Cardiac septum (tissue), 1 donor: ENCODE data around the gene PATZ1. TPM values are rescaled to one million over a fixed set of nuclear protein-coding genes. Genes with fewer than 3 reads are reported as not detected.
"Not testable (repeated sequence)": the region's sequence is repeated elsewhere in the genome, so short reads cannot be mapped to it uniquely, and the experiment has no call there.

Experiments used
- DNase-seq: peaks from one replicate; pipeline ENCODE4 v3.0.0-alpha.2; 2020; ENCODE audit warnings: low spot score
- intact Hi-C: fragments of 100-400 bp; cut with DNase I; formaldehyde crosslinking; loops from one replicate; pipeline ENCODE4 v1.14.0; 2022
- total RNA-seq: library from RNA; stranded (reverse); fragmentation: NEBNext Ultra II Directional; extraction: Animal tissue kit (Norgen Biotek cat#: 25700); gene quantifications from one replicate; pipeline ENCODE4 v1.2.1, GENCODE V29; 2021
- donor health status: DM: no; HTN: no; CAD: no.

PATZ1 gene
- total RNA-seq, 1 donor from 2014 or later, result 11.9 TPM

DNA sequence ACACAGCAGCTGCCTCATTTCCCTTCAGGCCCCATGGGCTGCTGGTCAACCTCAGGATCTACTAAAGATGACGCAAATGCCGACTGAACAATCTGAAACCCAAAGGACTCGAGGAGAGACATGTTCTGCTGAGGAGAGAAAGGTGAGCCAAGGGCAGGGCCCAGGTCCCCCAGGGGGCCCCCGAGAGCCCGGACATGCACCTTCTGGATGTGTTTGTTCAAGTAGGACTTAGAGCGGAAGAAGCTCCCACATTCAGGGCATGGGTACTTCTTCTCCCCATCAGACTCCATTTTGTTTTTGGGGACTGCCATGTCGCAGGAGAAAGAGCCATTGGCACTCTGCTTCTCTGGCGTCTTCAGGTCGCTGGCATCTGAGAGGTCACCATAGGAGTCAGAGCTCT is 19.3 kb downstream of the PATZ1 start:
- intact Hi-C loops, result no loop called here
- no peak for DNase-seq

DNA sequence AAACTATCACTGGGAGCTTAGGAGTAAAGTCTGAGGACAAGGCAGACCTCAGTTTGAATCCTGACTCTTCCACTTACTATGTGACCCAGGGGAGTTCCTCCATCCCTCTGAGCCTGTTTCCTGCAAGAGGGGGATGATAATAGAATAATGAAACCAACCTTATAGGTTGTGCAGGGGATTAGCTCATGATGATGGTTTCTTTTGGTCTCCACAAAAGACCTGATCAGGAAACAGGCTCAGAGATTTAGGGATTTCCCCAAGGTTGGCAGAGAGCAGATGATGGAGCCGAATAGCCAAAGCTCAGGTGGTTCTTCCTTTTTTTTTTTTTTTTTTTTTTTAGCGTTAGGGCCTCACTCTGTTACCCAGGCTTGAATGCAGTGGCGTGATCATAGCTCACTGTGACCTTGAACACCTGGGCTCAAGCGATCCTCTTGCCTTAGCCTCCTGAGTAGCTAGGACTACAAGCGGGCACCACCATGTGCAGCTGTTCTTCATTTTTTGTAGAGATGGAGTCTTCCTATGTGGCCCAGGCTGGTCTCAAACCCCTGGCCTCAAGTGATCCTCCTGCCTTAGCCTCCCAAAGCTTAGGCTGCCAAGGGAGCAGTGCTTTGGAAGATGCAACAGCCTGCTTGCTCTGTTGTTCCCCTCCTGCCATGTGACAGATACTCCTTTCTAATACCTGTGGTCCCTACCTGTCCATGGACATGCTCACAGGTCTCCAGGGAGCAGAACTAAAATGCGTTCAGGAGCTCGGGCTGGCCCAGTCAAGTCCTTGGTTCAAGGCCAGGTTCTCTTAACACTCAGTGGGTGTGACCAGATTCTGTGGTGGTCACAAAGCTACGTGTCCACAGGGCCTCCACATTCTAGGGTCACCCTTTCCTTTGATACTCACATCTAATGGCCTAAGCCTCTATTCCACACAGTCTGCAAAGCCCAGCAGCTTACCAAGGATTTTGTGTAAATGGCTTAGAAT is 22.3 kb downstream of the PATZ1 start:
- DNase-seq, result no peak
- intact Hi-C loops, result no loop called here

GRCh38 chr22:31321421-31321820 is 24.7 kb downstream of the PATZ1 start:
- no peak for DNase-seq
- intact Hi-C loops, result no loop called here

DNA sequence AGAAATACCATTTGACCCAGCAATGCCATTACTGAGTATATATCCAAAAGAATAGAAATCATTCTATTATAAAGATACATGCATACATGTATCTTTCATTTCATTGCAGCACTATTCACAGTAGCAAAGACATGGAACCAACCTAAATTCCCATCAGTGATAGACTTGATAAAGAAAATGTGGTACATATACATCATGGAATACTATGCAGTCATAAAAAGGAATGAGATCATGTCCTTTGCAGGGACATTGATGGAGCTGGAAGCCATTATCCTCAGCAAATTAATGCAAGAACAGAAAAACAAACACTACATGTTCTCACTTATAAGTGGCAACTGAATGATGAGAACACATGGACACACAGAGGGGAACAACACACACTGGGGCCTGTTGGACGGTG is 31.9 kb downstream of the PATZ1 start:
- intact Hi-C loops, DNase-seq: not testable (repeated sequence)

- intact Hi-C loops, result no loop called here
- peak; percentile 85 for DNase-seq
These were observed 32.6 kb downstream of the PATZ1 start for GRCh38 chr22:31313366-31314147.

DNA sequence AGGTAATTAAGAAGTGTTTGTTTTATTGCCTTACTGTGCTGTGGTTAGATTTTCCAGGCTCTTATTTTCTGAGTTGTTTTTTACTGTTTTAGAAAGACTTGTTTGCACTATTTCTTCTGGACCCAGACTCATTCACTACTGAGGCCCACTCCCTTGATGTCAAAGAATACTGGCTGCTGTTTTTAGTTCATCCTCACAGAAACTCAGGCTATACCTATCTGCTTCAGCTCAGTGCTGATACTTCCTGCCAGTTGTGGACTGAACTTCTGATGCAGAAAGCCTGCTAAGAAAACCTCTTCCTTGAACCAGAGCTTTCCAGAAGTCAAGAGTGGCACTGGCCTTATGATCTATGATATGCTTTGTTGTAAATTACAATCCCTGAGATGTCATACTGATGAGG is 38.0 kb downstream of the PATZ1 start:
- DNase-seq, result no peak
- intact Hi-C loops, result no loop called here

DNA sequence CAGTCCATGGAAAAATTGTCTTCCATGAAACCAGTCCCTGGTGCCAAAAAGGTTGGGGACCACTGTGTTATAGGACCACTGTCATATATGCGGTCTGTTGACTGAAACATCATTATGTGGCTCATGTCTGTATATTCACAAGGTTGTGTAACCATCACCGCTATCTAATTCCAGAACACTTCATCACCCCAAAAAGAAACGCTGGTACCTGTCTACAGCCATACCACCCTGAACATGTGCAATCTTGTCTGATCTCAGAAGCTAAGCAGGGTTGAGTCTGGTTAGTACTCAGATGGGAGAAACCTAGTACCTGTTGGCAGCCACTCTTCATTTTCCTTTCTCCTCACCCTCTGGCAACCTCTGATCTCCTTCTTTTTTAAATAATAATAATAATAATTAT is 41.0 kb downstream of the PATZ1 start:
- DNase-seq, result no peak
- intact Hi-C loops, result no loop called here

GRCh38 chr22:31302537-31302936 is 43.6 kb downstream of the PATZ1 start:
- intact Hi-C loops, result no loop called here
- DNase-seq, result no peak

GRCh38 chr22:31302006-31302405 is 44.1 kb downstream of the PATZ1 start:
- no peak for DNase-seq
- intact Hi-C loops, result no loop called here

GRCh38 chr22:31300896-31301295 is 45.2 kb downstream of the PATZ1 start:
- intact Hi-C loops, result no loop called here
- DNase-seq, result no peak

GRCh38 chr22:31295831-31296657 is 50.1 kb downstream of the PATZ1 start:
- no peak for DNase-seq
- intact Hi-C loops, result no loop called here

DNA sequence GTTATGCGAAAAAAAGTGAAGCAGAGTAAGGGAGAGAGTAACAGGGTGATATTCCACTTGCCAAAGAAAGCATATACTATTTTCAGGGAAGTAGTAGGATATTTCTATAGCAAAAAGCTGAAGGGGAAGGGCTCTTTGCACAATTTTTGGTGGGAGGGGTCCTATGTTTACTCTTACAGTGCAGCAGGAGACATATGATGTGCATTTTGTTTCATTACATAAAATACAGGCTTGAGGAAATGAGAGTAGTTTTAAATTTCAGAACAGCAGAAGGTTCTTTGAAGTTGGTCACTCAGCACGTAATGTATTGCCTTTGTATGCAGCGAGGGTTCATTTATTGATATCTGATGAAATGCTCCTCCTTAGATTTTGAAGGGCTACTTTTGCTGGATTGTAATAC is 50.8 kb downstream of the PATZ1 start:
- intact Hi-C loops, result no loop called here
- DNase-seq, result no peak

GRCh38 chr22:31292236-31292989 is 53.7 kb downstream of the PATZ1 start, which contains the start of gene PIK3IP1:
PIK3IP1 (minus strand) TSS chr22:31292488; CDS start chr22:31292344, 144 bp downstream.
- intact Hi-C loops, result no loop called here
- peak; percentile 93 for DNase-seq

DNA sequence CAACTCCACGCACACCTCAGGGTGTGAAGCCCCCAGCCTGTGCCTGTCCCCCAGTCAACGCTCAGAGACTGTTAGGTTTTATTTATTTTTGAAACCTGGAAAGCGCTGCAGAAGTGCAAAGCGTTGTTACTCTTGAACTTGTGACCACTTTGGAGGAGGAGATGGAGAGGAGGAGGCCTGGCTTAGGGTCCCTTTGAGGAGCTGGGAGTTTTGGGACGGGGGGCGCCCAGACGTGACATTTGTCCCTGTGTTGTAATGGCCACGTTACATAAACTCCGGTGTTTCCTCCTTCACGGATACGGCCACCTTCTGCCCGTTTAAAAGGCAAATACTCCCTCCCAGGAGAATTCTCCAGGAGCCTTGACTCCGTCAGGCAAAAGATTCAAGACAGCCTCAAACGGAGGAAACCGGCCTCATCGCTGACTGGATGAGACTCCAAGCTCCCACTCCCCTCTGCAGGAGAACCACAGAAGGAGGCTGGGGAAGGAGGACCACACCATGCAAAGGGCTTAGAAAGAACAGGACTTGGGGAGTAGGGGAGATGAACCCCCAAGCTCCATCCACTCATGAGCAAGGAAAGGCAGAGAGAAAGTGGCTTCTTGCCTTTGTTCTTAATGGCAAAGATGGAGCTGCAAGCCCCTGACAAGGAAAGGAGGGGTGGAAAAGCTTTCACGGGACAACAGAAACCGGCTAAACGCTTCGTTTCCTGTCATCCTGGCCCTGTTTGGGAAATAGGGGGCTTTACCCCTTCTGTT is 54.5 kb downstream of the PATZ1 start:
- no peak for DNase-seq
- intact Hi-C loops, result loop anchor here (2.0 kb wide), 1 partner anchor 55 kb away; the partner anchor contains the start of gene PATZ1

DNA sequence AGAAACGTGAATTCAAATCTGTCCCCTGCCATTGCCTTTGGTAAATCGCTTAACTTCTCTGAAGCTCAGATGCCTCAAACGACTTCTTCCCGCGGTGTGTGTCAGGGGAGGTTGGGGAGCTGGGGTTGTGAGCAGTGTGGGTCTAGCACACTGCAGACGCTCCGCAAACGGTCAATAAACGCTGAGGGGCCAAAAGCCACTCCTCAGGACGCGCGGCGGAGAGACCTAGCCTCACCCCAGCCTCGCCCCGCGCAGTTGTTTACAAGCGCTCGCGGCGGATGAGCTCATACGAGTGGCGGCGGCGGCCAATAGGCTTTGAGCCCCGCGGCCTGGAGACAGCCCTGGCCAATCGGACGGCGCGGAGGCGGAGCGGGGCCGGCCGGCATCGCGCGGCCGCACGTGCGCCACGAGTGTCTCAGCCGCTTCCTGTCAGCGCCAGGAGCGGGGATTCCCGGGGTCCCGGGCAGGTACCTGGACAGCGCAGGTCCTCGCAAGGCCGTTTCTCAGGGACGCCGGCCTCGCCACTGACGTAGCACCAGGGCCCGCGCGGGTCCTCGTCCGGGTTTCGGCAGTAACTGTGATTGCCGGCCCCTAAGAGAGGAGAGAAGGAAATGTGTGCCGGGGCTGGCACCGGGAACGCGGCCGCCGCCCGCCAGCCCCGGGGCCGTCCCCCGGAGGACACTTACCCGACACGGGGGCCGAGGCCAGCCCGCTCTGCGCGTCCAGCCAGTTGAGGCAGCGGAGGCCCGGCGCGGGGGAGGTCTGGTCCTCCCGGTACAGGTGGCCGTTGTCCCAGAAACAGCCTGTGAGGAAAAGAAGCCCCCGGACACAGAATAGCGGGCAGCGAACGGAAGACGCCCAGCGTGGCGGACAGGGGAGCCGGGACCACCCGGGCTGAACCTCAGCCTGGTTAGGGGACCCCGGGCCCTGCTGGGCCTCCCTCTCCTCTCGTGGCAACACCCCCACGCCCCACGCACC is 55.4 kb downstream of the PATZ1 start:
- intact Hi-C loops, result loop anchor here (2.0 kb wide), 1 partner anchor 56 kb away; the partner anchor contains the start of gene PATZ1
- peak; percentile 98 for DNase-seq

- DNase-seq, result peak; percentile 72
These were observed 56.8 kb downstream of the PATZ1 start for GRCh38 chr22:31289344-31289743.

More at GRCh38 chr22:31289344-31289743, 56.8 kb downstream of the PATZ1 start:
- intact Hi-C loops, result loop anchor here (5.0 kb wide), 1 partner anchor 77 kb away; the partner anchor contains the start of gene LIMK2
